HG03060 (cell line): ENCODE data around the gene TTC38.

ENCODE experiments used
- ATAC-seq: cut with Tn5 transposase; IDR thresholded peaks from one replicate; pipeline ENCODE4 v1.9.1; 2021; ENCODE audit warnings: low read depth, moderate number of reproducible peaks; ENCODE audit not compliant: unreplicated experiment

TTC38 gene

DNA sequence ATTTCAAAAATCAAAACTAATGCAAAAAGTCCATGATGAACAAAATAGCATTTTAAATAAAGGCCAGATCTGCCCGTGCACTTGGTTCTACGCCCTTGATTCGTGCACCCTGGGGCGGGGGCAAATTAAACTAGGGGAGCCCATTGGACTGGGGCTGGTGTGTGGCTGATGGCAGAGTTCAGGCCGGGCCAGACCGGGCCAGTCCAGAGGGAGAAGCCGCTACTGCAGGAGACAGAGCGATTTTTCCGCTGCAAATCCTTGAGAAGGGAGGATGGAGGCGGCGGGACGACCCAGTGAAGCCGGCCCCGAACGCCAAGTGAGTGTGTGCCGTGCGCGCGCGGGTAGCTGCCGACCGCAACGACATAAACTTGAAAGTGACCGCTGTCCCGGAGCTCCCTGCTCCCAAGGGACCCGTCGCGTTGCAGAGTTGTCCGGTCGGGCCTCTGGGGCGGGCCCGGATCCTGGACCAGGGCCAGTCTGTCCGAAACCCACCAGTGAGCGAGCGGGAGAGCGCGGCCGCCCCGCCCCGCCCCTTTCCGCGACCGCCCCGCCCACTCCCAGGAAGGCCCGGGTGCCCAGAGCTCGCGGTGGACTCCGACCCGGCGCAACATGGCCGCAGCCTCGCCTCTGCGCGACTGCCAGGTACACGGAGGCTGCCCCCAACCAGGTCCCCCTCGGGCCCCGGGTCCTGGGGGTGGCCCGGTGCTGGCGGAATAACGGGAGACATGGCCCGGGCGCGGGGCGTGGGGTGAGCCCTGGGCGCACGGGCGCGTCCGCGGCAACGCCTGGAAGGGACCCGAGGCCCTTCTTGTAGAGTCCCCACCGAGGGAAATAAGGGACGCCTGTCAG, at the start of gene TTC38:
TSS of gene TTC38 (plus strand) at position 578 of the 849 bp plus-strand sequence. CDS start at position 610, 32 bp downstream.
- no peak for ATAC-seq

DNA sequence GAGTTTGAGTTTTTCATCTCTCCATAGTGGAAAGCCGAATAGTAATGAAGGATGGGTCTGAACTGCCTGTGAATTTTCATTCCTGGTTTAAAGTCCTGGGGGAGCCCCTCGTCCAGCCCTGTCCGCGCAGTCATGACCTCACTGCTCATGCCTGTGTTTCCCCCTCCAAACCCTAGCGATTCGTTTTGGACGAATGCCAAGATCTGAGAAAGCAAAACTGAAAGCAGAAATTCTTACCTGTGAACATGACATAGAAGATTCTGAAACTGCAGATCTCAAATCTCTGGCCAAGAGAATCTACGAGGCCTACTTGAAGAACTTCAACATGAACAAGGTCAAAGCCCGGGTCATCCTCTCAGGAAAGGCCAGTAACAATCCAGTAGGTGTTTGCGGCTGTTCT, 48.2 kb upstream of the TTC38 start:
- ATAC-seq = no peak

DNA sequence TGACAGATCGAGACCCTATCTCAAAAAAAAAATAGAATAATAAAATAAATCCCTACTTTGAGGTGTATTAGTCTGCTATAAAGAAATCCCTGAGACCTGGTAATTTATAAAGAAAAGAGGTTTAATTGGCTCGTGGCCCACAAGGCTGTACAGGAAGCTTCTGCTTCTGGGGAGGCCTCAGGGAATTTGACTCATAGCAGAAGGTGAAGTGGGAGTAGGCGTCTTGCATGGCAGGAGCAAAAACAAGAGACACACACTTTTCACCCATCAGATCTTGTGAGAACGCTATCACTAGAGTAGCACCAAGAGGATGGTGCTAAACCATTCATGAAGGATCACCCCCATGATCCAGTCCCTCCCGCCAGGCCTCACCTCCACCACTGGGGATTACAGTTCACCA, 46.9 kb upstream of the TTC38 start:
- no peak for ATAC-seq

DNA sequence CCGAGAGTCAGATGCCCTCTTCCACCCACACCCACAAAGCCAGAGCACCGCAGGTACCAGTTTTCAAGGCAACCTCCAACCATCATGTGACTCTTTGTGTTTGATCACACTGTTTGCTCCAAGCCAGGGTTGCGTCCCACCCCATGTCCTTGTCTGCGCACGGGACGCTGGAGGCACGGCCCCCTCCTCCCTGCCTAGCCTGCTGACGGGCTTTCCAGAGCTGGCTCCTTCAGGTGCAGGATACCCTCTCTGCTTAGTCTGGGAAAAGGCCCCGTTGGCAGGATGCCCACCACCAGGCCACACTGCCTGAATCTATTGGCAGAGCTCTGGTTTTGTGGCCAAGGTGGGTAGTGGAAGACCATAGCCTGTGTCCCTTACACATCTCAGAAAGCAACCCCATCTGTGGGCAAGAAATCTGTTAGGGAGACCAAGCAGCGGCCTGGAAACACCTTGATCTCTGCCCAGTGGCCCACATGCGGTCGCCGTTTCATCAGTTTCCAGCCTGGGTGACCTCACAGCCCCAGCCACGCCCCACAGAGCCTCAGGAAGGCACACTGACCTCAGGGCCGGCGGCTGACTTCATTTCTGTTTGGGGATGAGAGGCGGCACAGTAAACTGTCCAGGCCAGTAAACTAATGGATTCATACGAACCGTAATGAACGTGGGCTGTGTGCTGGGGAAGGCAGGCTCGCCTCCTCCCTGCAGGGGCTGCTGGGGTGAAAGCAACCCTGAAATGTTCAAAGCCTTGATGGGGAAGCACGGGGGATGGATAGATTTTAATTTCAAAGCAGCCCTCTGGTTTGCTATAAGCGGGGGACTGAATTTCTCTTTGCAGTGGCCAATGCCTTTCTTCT, 43.5 kb upstream of the TTC38 start:
- ATAC-seq = no peak

DNA sequence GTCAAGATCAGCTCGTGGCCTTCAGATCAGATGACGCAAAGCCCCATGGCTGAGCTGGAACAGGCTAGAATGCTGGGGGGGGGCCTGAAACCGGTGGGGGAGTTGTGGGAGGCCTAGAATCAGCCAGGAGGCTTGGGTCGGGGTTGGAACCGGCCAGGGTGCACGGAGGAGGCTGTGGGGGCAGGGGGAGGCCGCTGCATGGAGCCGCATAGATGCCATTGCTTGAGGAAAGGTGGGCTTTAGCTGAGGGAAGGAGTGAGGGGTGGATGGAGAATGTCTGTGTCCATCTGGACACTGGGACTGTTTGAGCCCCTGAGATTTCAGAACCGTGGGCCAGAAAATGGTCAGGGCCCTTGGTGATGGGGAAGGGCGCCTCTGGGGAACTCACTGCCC, 42.9 kb upstream of the TTC38 start:
- no peak for ATAC-seq

DNA sequence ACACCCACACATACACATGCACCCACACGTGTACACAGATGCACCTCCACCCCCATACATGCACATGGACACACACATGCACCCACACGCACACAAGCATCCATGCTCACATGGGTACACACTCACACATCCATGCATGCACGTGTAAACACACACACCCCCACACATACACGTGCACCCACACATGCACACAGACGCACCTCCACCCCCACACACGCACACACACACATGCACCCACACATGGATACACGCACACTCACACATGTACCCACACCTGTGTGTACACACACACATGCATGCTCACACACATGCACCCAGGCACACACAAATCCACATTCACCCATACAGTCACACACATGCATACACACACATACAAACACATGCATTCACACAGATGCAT, 42.2 kb upstream of the TTC38 start:
- ATAC-seq = no peak

DNA sequence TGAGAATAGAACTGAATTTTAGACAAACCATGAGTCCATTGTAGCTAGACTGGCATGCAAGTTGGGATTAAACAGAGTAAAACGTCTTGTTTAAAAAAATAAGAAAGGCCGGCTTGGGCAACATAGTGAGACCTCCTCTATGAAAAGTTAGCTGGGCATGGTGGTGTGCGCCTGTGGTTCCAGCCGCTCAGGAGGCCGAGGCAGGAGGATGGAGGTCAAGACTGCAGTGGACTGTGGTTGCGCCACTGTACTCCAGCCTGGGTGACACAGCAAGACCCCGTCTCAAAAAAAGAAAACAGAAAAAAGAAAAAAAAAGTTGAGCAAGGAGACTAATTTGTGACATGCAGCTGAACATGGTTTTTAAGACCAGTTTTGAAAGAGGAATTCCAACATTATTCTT, 41.2 kb upstream of the TTC38 start:
- ATAC-seq = no peak

DNA sequence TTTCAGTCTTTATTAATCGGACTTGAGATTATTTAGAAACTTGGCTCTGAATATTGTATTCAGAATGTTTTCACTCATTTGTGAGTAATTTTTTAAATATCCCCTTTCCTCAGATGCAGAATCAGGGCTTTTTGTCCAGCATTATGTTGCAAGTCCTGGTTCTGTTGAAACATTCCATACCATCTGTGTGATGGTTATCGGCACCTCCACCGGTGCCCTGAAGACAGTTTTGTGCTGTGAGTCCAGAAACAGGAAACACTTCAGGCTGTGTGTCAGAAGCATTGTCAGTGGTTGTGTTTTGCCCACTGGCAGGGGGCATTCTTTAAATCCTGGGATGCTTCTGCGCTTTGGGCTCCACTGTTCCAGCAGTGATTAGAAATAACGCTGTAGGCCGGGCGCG, 38.1 kb upstream of the TTC38 start:
- ATAC-seq = no peak

DNA sequence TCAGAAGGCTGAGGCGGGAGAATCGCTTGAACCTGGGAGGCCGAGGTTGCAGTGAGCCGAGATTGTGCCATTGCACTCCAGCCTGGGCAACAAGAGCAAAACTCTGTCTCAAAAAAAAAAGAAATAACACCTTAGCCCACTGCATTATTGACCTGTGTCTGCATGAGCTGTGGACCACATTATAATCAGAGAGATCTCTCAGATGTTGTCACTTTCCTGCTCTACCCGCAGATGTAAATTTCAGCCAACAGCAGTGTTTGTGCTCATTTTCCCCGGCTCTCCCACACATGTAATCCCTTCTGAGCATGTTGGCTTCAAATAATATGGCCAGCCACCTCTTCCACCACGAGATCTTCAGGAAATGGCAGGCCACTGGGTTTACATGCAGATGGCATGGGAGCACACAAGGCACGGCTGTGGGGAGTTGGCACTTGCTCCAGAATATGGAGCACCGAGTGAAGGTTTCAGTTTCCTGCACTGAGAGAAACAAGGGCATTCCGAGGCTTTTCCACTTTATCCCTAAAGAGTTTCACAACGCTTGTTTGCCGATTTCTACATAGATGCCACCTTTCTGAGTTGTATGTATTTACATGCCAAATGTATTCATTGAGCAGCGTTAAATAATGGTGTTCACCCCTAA, 37.4 kb upstream of the TTC38 start:
- ATAC-seq = no peak

DNA sequence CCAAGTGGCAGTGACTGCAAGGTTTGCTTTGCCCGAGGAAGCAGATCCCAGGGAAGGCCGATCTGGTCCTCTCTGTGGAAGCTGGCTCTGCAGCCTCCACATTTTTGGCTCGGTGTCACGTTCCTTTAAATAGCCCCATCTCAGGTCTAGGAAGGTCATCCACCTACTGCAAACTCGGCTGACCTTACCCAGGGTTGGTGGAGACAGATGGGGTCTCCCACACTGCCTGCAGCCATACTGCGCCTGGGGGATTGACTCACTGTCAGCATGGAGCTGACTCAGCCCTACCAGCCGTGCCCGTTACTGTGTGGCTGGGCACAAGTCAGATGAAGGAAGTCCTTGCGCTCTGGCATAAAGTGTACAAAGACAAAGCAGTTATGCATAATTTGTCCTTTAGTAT, 34.6 kb upstream of the TTC38 start:
- no peak for ATAC-seq

DNA sequence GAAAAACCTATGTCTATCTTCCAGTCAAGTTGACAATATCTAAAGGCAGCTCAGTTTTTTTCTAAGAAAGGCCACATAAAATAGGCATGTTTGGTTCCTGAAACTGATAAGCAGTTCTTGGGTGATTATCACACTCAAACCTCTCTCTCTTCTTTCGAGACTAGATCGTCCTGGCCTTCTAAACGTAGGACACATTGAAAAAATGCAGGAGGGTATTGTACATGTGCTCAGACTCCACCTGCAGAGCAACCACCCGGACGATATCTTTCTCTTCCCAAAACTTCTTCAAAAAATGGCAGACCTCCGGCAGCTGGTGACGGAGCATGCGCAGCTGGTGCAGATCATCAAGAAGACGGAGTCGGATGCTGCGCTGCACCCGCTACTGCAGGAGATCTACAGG, 32.8 kb upstream of the TTC38 start:
- ATAC-seq = no peak

DNA sequence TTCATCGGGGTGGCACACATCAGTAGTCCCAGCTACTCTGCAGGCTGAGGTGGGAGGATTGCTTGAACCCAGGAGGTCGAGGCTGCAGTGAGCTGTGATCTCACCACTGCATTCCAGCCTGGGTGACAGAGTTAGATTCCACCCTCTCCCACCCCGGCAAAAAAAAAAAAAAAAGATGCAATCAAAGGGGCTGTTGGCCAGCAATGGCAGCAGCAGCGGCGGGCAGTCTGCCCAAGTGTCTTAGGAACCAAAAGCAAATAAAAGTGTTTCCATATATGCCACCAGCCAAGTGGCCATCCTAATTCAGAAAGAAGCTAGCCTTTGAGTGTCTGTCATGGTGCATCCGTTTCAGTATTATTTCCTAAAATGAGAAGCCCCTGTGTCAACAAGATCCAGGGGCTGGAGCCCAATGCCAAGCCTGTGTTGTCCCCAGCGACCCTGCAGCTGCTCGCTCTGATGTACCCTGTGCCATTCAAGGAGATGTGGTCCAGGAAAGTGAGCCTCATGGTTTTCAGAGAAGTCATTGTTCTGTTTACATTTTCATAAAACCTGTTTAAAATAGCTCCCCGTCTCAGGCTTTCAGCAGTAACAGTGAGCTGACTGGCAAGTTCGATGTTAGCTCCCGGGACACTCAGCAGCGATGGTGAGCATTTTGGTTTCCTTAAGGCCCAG, 30.2 kb upstream of the TTC38 start:
- no peak for ATAC-seq

DNA sequence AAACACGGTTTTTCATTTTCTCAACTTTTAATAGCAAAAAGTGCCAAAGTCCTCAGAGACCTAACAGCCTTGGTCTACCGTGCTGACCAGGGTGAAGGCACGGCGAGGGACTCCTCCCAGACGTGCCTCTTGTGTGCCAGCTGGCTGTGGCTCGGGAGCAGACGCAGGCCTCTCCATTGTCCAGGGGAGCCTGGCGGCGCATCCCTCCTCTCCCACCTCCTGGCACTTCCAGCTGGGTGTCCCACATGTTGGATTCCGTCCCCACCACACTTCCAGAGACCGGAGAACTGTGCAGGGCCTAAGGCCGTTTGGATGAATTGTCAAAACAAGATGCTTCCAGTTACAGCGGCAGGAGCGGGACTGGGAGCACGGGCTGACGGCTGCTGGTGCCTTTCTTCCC, 29.3 kb upstream of the TTC38 start:
- ATAC-seq = no peak

DNA sequence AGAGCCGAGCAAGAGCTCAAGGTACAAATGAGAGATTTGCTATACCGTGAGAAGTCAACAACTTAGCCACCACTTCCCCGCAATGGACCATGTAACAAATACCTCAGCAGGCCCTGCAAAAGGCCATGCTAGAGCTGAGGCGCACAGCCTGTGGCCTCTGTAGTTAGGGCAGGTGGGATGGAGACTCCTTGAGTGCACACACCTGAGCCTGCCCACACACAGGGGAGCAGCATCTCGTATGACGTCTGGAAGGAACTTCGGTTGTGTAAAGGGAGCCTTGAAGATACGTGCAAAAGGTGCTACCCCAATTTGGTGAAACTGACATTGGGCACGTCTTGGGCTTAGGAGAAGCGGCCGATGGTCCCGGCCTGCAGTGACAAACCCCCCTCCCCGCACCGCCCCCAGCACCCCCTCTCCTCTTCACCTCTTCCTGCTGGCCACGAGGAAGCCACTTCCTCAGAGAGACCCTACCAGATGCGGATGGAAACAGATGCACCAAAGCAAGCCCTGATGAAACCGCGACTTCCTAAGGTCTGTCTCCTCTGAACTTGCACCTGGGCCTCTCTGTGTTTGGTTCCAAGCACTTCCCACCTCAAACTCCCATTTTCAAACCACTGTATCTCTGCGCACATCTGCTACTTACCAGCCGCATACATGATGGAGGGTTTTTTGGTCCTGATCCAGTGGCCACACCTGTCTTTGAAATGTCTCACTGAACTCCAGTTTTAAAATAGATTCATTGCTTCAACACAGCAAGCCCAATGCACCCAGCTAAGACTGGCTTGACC, 28.4 kb upstream of the TTC38 start:
- ATAC-seq = no peak

DNA sequence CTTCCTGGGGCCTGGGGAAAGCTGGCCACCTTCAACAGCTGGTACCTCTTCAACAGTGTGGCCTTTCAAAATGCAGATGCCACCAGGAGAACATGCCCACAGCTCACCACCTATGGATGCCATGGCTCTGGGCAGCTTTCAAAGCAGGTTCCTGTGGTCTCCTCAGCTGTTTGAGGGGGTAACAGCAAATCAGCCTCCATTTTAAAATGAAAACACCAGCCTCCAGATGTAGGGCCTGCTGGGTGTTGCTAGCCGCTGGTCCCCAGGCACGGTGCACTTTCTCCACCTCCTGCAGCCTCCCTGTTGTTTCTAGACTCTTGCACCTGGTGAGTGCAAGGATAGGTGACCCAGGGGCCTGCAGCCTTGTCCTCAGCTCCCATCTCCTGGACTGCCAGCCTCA, 27.7 kb upstream of the TTC38 start:
- no peak for ATAC-seq

DNA sequence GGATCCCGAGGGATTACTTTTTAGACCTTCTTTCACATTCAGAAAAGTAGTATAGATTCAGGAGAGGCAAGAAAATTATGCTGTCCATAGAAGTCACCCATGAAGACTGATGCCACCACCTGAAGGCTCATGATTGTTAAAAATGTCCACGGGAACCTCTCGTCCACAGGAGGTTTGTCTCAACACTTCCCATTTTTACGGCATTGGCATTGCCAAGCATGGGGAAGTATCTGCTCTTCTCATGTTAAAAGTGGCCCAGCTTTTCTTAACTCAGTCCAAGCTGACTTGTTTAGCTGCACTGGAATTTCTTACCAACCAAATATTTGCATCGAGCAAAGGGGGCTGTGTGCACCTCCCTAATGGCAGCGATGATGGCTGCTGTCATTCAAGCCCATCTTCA, 27.3 kb upstream of the TTC38 start:
- ATAC-seq = no peak

DNA sequence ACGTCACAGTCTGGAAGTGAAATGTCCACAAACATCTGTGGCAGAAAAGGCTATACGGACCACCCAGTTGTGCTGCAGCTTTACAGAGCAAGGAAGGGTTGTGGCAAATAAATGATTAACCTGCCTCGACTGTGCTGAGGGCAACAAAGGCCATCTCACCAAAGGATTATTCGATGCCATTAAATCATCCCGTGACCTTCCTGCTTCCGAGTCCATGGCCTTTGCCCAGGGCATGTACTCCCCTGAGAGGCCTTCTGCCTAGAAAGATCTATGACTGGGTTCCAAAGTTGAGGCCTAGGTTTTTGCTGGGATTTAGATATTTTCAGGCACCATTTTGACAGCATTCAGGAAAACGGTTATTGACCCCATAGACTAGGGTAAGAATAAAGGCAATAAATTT, 26.9 kb upstream of the TTC38 start:
- ATAC-seq = no peak

DNA sequence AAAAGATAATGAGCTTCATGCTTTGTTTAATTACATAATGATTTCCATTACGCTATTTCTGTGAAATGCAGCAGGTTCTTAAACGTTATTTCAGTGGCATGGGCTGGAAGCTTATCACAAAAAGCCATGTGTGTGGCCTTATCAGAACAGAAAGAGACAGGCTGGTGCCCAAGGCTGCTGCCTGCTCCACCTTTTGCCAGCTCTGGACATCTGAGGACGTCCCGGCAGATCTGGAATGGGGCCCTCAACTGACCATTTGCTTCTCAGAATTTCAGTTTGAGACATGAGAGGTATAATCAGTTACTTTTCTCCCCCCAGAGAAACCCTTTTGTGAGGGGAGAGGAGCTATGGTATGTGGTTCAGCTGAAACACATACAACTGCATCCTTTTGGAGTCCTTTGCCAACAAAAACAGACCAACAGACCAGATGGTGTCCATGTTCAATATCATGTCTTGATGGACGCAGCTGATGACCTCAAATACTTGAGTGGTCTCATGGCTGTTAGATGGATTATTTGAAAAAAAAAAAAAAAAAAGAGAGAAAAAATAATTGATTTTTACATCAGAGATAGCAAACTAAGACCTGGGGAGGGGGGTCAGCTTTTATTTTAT, 26.3 kb upstream of the TTC38 start:
- no peak for ATAC-seq

DNA sequence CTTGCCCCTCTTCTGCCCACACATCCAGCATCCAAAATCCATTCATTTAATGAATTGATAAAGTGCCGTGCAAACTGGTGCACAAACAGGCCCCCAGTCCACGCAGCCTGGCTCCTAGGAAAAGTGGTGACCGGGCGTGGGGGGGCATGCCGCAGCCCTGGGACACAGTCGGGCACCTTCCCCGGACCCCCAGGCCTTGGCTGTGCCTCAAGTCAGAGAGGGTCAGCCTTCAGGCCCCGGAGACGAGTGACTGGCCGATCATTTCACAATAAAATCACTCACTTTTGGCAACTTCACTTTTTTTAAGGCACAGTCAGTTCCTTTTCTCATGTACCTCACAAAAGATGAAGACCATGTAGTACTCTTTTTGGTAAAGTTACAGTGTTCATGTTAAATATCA, 25.7 kb upstream of the TTC38 start:
- ATAC-seq = no peak

DNA sequence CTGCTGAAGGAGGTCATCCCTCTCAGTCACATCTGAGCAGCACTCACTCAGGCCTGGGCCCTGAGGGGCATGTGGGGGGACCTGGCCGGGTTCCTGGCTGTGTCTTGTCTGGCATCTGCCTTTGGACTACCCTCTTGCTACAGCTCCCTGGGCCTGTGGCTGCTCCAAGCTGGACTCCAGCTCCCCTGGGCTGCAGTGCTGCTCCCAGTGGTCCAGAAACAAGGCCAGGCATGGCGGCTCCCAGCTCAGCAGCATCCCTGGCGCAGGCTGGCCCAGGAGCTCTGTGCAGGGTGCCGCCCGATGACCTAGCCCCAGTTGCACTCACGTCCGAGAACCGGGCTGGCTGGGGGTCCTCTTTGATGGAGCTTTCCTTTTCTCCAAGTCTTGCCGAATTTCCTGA, 23.0 kb upstream of the TTC38 start:
- no peak for ATAC-seq
